Diencephalon (tissue), 1 donor: ENCODE results near the gene KLF15. TPM values are rescaled to one million over a fixed set of nuclear protein-coding genes. Genes with fewer than 3 reads are reported as not detected.

ENCODE experiments used
- total RNA-seq: library from RNA; depleted of rRNA; stranded (reverse); fragments of >200 nt; gene quantifications from one replicate; pipeline ENCODE4 v1.2.3, GENCODE V29; 2014

KLF15 gene
- total RNA-seq, result 6.7 TPM

DNA sequence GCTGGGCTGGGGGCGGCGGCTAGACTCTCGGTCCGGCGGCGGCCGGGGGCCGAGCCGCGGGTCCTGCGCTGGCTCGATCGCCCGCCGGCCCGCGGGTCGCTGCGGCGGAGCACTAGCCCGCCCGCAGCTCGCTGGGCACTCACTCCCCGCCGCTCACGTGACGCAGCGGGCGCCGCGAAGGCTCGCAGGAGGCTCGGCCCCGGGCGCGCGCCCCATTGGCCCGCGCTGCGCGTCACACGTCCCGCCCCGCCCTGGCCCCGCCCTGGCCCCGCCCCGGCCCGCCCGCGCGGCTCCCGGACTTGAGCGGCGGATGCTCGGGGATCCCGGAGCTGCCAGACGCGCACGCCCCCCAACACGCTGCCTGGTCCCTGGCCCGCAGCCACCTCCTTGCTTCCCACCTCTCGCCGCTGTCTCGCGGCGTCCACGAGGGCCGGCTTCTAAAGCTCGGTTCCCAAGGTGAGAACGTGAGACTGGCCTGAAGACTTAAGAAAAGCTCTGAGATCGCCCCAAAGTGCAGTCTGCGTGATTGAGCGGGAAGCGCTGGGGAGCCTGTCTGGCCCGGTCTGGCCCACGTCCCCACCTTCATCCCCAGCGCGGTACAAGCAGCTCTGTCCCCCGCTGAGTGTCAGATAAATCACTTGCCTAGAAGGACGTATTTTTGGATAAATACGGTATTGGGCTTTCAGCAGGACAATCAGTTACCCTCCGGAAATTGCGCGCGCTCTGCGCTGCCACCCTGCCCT is at the start of gene KLF15:
TSS of gene KLF15 (minus strand) at position 114 of the 743 bp plus-strand sequence. CDS start 4,486 bp downstream, outside the sequence.

DNA sequence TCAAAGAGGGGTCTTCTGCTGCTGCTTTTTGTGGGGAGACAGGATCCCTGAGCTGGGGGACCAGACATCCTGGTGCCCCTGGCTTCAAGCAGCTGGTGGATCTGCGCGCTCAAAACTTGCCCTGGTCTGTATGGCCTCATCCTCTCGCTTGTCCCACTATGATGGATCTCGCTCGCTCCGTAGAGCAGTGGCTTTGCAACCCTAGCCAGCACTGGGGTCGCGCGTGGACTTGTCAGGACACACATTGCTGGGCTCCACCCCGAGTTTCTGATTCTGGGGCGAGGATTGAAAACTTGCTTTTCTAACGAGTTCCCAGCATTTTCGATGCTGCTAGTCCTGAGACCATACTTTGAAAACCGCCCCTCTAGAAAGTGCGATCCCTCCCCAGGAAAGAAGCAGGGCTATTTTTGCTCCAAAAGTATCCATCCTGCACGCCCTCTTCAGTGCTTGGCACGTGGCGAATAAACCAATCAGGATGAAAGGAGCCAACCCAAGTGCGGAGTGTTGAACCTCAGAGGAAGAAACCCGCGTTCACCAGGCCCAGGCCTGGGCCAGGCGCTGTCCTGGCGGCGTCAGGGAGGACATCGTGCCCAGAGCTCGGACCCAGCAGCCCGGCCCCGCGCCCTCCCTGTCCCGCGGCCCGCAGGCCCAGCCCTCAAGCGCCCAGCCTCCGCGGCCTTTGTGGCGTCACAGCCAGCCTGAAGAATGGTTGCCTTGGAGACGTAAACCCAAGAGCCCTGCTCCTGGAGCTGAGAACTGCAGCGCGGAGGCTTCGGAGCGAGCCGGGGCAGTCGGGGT is 37.2 kb upstream of the KLF15 start, which contains the start of gene CFAP100:
TSS of gene CFAP100 (plus strand) at position 731 of the 798 bp plus-strand sequence. CDS start 1,092 bp downstream, outside the sequence.

Other genes with a start within 250 kb of the KLF15 start
- gene ALDH1L1, start 176.8 kb downstream of the KLF15 start, total RNA-seq, result 8.5 TPM
- 6.5 TPM for gene CFAP100, start 37.5 kb upstream of the KLF15 start, total RNA-seq
- gene ZXDC, start 118.5 kb upstream of the KLF15 start, total RNA-seq, result 36.4 TPM
- not detected for gene UROC1, start 160.4 kb upstream of the KLF15 start, total RNA-seq
- gene CHST13, start 166.7 kb upstream of the KLF15 start, total RNA-seq, result 0.23 TPM
- gene C3orf22, start 201.5 kb upstream of the KLF15 start, total RNA-seq, result not detected